Endothelial cell (in vitro differentiated cells): Measurements from ENCODE around the gene PAPLN. TPM values are rescaled to one million over a fixed set of nuclear protein-coding genes. Genes with fewer than 3 reads are reported as not detected.

Experiments used
- DNase-seq: peaks from one replicate; pipeline ENCODE4 v3.0.0; 2021; ENCODE audit warnings: low spot score
- H3K27ac Mint-ChIP-seq: one replicate; pipeline ENCODE4 v1.8.0; 2021; ENCODE audit warnings: mixed read lengths, inconsistent platforms; ENCODE audit not compliant: unreplicated experiment
- H3K27me3 Mint-ChIP-seq: one replicate; pipeline ENCODE4 v1.8.0; 2021; ENCODE audit warnings: mild to moderate bottlenecking, moderate library complexity, mixed read lengths, inconsistent platforms; ENCODE audit not compliant: unreplicated experiment
- H3K36me3 Mint-ChIP-seq: one replicate; pipeline ENCODE4 v1.8.0; 2021; ENCODE audit warnings: mild to moderate bottlenecking, low read depth, mixed read lengths, inconsistent platforms; ENCODE audit not compliant: unreplicated experiment
- H3K4me1 Mint-ChIP-seq: one replicate; pipeline ENCODE4 v1.8.0; 2021; ENCODE audit warnings: mild to moderate bottlenecking, mixed read lengths, inconsistent platforms; ENCODE audit not compliant: unreplicated experiment
- H3K4me3 Mint-ChIP-seq: one replicate; pipeline ENCODE4 v1.8.0; 2021; ENCODE audit warnings: mild to moderate bottlenecking, mixed read lengths, inconsistent platforms; ENCODE audit not compliant: unreplicated experiment
- H3K9me3 Mint-ChIP-seq: one replicate; pipeline ENCODE4 v1.8.0; 2021; ENCODE audit warnings: mixed read lengths, inconsistent platforms; ENCODE audit not compliant: unreplicated experiment
- total RNA-seq: library from RNA; stranded (reverse); fragmentation: NEBNext Ultra II Directional; extraction: Animal tissue kit (Norgen Biotek cat#: 25700); gene quantifications from one replicate; pipeline ENCODE4 v1.2.1, GENCODE V29; 2021; ENCODE audit not compliant: unreplicated experiment
- TF ChIP-seq, protein P1 (sequence below): fragments of 200-600 bp; sonication (generic); IDR thresholded peaks from one replicate; pipeline ENCODE4 v1.5.0; 2021; ENCODE audit warnings: antibody characterized with exemption; ENCODE audit not compliant: unreplicated experiment

Gene PAPLN
- total RNA-seq, 1 donor from 2014 or later, result 1.1 TPM

DNA sequence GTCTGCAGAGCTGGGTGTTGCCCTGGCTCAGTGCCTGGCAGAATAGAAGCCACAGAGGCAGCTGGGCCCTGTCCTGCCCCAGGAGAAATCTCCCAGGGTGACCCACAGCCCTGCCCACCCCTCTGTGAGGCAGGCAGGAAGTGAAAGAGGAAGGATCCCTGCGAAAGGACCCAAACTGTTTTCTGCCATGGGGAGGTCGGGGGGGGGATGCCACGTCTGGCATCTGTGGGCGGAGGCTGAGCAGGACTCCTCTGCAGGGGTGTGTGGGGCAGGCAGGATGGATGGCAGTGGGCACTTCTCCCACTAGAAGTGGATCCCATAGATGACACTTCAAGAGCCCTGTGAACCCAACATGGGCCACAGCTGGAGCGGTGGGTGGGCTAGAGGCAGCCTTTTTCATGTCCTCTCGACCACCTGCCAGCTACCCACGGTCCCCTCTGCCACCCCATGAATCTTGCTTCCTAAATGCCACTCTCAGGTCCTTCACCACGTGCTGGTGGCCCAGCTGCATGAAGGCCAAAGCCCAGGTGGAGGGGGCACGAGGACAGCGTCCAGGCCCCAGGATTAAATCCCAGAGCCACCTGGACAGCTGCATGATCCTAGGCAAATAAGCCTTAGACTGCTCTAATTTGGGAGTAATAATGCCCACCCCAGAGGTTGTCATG lies 3.6 kb downstream of the PAPLN start:
- DNase-seq, result no peak
- Mint-ChIP-seq H3K36me3 (peaks cover 5% of the 10 kb centered on the region), H3K27ac (no peak overlapping the region), H3K4me1 (peaks cover 9% of the 10 kb centered on the region), H3K4me3 (no peak overlapping the region), H3K9me3 (no peaks in the 10 kb centered on the region), H3K27me3 (peaks cover 28% of the 10 kb centered on the region)
- TF ChIP-seq, protein P1, sequence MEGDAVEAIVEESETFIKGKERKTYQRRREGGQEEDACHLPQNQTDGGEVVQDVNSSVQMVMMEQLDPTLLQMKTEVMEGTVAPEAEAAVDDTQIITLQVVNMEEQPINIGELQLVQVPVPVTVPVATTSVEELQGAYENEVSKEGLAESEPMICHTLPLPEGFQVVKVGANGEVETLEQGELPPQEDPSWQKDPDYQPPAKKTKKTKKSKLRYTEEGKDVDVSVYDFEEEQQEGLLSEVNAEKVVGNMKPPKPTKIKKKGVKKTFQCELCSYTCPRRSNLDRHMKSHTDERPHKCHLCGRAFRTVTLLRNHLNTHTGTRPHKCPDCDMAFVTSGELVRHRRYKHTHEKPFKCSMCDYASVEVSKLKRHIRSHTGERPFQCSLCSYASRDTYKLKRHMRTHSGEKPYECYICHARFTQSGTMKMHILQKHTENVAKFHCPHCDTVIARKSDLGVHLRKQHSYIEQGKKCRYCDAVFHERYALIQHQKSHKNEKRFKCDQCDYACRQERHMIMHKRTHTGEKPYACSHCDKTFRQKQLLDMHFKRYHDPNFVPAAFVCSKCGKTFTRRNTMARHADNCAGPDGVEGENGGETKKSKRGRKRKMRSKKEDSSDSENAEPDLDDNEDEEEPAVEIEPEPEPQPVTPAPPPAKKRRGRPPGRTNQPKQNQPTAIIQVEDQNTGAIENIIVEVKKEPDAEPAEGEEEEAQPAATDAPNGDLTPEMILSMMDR, result no peak

DNA sequence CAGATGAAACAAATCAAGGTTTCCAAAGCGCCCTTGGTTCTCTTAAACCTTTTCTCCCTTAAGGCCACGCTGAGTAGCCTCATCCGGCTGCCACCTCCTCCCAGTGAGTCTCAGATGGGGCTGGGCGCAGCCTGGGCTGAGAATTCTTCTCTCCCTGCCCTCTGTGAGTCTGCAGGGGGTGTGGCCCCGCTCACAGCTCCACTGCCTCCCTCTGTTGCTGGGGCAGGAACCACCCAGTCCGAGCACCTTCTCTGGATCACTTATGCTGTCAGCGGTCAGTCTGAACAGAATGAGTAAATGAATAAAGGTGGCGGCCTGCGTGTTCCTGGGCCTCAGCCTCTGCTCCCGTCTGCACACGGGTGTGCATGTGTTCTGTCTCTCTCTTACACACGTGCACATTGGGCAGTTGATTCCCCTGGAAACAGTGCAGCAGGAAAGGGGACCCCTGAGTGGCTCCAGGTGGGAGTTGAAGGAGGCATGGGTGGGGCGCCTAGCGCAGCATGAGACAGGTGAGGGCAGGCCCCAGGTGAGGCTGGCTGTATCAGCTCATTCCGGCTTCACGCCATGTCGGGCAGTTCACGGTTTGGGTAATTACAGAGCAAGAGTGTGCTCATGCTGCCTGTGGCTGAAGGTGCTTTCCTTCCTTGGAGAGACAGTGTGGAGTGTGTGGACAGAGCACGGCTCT lies 4.3 kb downstream of the PAPLN start:
- Mint-ChIP-seq H3K9me3 (no peaks in the 10 kb centered on the region), H3K27ac (no peak overlapping the region), H3K4me1 (peaks cover 6% of the 10 kb centered on the region), H3K27me3 (peaks cover 23% of the 10 kb centered on the region), H3K4me3 (no peak overlapping the region), H3K36me3 (peaks cover 5% of the 10 kb centered on the region)
- TF ChIP-seq, protein P1, result no peak
- DNase-seq, result no peak

DNA sequence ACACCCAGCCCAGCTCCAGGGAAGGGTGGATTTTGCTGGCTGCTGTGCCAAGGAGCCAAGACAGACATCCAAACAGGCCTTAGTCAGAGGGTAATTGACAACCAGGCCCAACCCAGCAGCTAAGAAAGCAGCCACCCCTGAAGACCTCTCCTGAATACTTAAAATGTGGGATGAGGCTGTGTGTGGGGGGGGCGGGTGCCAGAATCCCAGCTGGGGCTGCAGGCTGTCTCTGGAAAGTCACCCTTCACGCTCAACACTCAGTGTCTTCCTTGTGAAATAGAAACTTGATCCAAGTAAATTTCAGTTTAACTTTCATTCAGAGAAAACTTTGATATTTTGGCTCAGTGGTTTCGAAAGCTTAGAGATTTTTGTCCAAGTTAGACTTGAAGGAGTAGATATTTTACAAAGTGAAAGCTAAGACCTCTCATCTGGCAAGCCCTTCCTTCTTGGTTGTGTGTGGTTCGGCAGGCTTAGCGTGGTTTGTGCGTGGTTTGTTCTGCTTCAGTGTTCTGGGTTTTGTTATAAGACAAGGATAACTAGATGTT lies 5.1 kb downstream of the PAPLN start:
- no peaks in the 10 kb centered on the region for H3K36me3 Mint-ChIP-seq
- H3K27me3 Mint-ChIP-seq, result peaks cover 18% of the 10 kb centered on the region
- H3K27ac Mint-ChIP-seq, result no peak overlapping the region

DNA sequence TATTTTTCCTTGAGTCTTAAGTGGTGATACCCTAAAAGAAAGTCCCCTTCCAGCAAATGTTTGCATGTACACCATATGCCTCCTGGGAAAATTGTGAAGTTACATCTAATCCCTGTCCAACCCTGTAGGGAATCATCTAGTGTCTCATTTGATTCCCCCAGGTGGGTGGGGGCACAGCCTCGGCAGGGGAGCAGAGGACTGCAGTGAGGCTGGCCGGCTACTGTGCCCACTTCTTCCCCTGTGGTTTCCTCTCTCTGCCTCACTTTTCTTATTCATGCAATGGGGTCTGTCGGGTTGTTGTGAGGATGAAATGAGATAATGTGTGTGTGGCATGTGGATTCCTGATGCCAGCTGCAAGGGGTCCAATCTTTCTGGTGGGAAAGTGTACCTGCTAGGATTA lies 6.0 kb downstream of the PAPLN start:
- Mint-ChIP-seq H3K27me3 (peaks cover 18% of the 10 kb centered on the region), H3K4me3 (no peak overlapping the region), H3K4me1 (peaks cover 7% of the 10 kb centered on the region), H3K9me3 (peaks cover 7% of the 10 kb centered on the region), H3K36me3 (no peaks in the 10 kb centered on the region), H3K27ac (no peak overlapping the region)
- TF ChIP-seq, protein P1, result no peak
- no peak for DNase-seq

More for the DNA sequence above, 5.1 kb downstream of the PAPLN start:
- Mint-ChIP-seq H3K4me3 (no peak overlapping the region), H3K4me1 (peaks cover 7% of the 10 kb centered on the region), H3K9me3 (peaks cover under 1% of the 10 kb centered on the region)
- DNase-seq, result no peak
- TF ChIP-seq, protein P1, result no peak

DNA sequence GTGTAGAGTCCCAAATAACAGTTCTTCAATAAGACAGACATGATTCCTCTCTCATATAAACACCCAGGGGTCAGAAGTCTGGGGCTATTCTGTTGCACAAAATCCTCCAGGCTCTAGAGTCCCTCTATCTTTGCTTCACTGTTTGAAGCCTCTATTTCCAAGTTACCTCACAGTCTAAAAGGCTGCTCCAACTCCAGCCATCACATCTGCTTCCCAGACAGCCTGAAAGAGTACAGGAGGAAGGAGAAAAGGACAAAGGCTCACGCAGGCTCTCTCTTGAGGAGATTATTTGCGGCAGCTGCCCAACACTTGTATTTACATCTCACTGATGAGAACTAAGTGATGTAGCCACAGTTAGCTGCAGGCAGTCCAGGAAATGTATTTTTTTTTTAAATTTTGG lies 6.4 kb downstream of the PAPLN start:
- DNase-seq, result no peak
- peaks cover 7% of the 10 kb centered on the region for H3K4me1 Mint-ChIP-seq
- TF ChIP-seq, protein P1, result no peak
- H3K9me3 Mint-ChIP-seq, result peaks cover 7% of the 10 kb centered on the region
- peaks cover 18% of the 10 kb centered on the region for H3K27me3 Mint-ChIP-seq
- no peak overlapping the region for H3K4me3 Mint-ChIP-seq
- H3K27ac Mint-ChIP-seq, result no peak overlapping the region
- H3K36me3 Mint-ChIP-seq, result no peaks in the 10 kb centered on the region
